K562 (cell line): ENCODE results near the gene NFS1. TPM values are rescaled to one million over a fixed set of nuclear protein-coding genes. Genes with fewer than 3 reads are reported as not detected.
A peak's percentile ranks its signal among the peaks of the same experiment; 100 is the strongest.

Source experiments
- ARID2 ChIP-seq: fragments of 450-650 bp; IDR thresholded peaks from 2 replicates; pipeline ENCODE4 v1.6.1; 2017; ENCODE audit warnings: antibody characterized with exemption, mild to moderate bottlenecking
- BRD4 ChIP-seq: fragments of 200-600 bp; sonication (generic); IDR thresholded peaks from 2 replicates; pipeline ENCODE4 v1.6.1; 2017; ENCODE audit warnings: inconsistent platforms
- CHD4 ChIP-seq: fragments of 200-600 bp; sonication (generic); IDR thresholded peaks from 3 replicates; pipeline ENCODE4 v1.6.1; 2012; ENCODE audit warnings: low read depth, mild to moderate bottlenecking, mixed read lengths, low read length, inconsistent platforms; ENCODE audit not compliant: insufficient read depth, insufficient replicate concordance, poor library complexity, severe bottlenecking
- ESRRA ChIP-seq: fragments of 450-650 bp; IDR thresholded peaks from 2 replicates; pipeline ENCODE4 v1.6.1; 2014; ENCODE audit warnings: low read depth, mild to moderate bottlenecking, moderate library complexity, borderline replicate concordance
- GATAD2B ChIP-seq: fragments of 450-650 bp; IDR thresholded peaks from 2 replicates; pipeline ENCODE4 v1.6.1; 2017; ENCODE audit warnings: mild to moderate bottlenecking, borderline replicate concordance
- NFE2L1 ChIP-seq: fragments of 450-650 bp; IDR thresholded peaks from 2 replicates; pipeline ENCODE4 v1.6.1; 2016; ENCODE audit warnings: missing genetic modification characterization, low read depth, mild to moderate bottlenecking, missing compliant biosample characterization, moderate library complexity, borderline replicate concordance
- PBX2 ChIP-seq, 2 experiments: IDR thresholded peaks in 1 of 2; conservative IDR thresholded peaks in 1 of 2; 2 replicates each; pipeline ENCODE4 v1.6.1; 2016; ENCODE audit warnings: low read depth in 2 of 2, mild to moderate bottlenecking in 1 of 2, missing compliant biosample characterization in 1 of 2, missing genetic modification characterization in 1 of 2, moderate library complexity in 1 of 2
- RUNX1 ChIP-seq: sonication (generic); IDR thresholded peaks from 2 replicates; pipeline ENCODE4 v1.6.1; 2016; ENCODE audit warnings: antibody characterized with exemption, low read depth
- THRA ChIP-seq: fragments of 450-650 bp; IDR thresholded peaks from 2 replicates; pipeline ENCODE4 v1.6.1; 2017; ENCODE audit warnings: mild to moderate bottlenecking, moderate library complexity
- ZBTB9 ChIP-seq: fragments of 450-650 bp; formaldehyde crosslinking; IDR thresholded peaks from 2 replicates; pipeline ENCODE4 v1.4.0; 2020; ENCODE audit warnings: mild to moderate bottlenecking, moderate library complexity
- ZNF395 ChIP-seq: fragments of 200-800 bp; sonication (Bioruptor generic); IDR thresholded peaks from 2 replicates; pipeline ENCODE4 v1.6.1; 2017; ENCODE audit warnings: missing genetic modification characterization, missing compliant biosample characterization
- polyA plus RNA-seq, 8 experiments: library from polyadenylated mRNA; depleted of rRNA in 4 of 8; stranded (reverse) in 5 of 8; unstranded in 3 of 8; fragments of >200 nt; fragmentation: Nextera tagmentation in 2 of 8; fragmentation: Illumina TruSeq in 1 of 8; extraction: Ambion mirVana in 2 of 8; extraction: Trizol in 1 of 8; gene quantifications; 2 replicates each; pipeline versions ENCODE4 v1.2.1 to v1.2.3, GENCODE V29; 2011 to 2014; ENCODE audit warnings: inconsistent platforms in 1 of 8, missing spikeins in 1 of 8
- total RNA-seq, 7 experiments: library from RNA; depleted of rRNA in 6 of 7; stranded (reverse); fragments of >200 nt in 6 of 7; fragmentation: Illumina TruSeq in 2 of 7; extraction: Trizol in 2 of 7; gene quantifications; 2 replicates each; pipeline versions ENCODE4 v1.2.1 to v1.2.3, GENCODE V29; 2011 to 2021; ENCODE audit warnings: low replicate concordance in 1 of 7
- TF ChIP-seq, protein P1 (sequence below): fragments of 250-450 bp; sonication (Bioruptor Pico); IDR thresholded peaks from 2 replicates; pipeline ENCODE4 v1.4.0; 2020; ENCODE audit warnings: mild to moderate bottlenecking, moderate library complexity, borderline replicate concordance
- TF ChIP-seq, protein P2 (sequence below): sonication (generic); formaldehyde crosslinking; IDR thresholded peaks from 2 replicates; pipeline ENCODE4 v1.8.0; 2022; ENCODE audit warnings: mild to moderate bottlenecking, missing genetic modification reagents

Gene NFS1
- total and polyA plus RNA-seq, 9 of the 15 experiments (the other 6 are each of a cell fraction or from before 2014, with no cell fraction given): 11.5 to 84.8 (median 47.1) TPM

DNA sequence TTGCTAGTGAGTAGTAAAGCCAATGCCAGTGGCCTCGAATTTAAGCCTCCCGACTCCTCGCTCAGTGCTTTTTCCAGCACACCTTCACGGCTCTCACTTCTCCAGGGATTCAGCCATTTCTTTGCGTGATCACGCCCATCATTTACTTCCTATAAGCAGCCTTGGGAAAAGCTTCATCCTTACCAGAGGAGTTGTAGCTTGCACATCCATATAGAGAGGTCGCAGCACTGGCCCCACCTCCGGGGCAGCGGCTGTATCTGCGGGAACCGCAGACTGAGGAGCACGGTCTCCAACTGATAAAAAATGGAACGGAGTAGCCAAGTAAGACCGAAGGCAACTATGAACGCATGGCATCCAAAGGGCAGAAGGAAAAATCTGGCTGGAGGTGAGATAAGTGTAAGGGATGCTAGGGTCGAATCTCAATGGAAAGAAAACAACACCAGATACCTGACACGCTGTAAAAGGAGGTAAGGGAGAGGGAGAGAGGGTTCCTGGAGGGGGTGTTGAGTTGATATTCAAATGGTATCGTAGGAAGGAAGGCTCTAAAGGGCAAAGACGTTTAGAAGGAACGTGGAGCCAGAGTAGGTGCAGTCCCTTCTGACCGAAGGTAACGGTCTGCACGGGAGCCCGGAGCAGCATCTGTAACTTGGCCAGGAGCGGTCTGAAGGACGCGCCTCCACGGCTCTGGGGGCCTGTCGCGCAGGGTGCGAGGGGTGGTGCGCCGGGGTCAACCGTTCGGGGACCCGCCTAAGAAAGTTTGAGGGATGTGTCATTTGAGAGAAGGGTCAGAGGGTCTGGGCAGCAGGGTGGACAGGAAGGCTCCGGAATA is 640 bp downstream of the NFS1 start (continued):
- no peak for TF ChIP-seq THRA
- no peak for TF ChIP-seq ESRRA
- no peak for TF ChIP-seq NFE2L1 (tag)
- no peak for TF ChIP-seq CHD4
- no peak for TF ChIP-seq GATAD2B
- no peak for TF ChIP-seq PBX2 (CRISPR knock-in tag; IDR thresholded peaks at IDR 0.05; ENCODE audit: low read depth)
- no peak for TF ChIP-seq PBX2 (tag; conservative IDR thresholded peaks at IDR 0.05; ENCODE audit: low read depth)
- no peak for TF ChIP-seq ZBTB9 (CRISPR knock-in tag)
- TF ChIP-seq, protein P1, sequence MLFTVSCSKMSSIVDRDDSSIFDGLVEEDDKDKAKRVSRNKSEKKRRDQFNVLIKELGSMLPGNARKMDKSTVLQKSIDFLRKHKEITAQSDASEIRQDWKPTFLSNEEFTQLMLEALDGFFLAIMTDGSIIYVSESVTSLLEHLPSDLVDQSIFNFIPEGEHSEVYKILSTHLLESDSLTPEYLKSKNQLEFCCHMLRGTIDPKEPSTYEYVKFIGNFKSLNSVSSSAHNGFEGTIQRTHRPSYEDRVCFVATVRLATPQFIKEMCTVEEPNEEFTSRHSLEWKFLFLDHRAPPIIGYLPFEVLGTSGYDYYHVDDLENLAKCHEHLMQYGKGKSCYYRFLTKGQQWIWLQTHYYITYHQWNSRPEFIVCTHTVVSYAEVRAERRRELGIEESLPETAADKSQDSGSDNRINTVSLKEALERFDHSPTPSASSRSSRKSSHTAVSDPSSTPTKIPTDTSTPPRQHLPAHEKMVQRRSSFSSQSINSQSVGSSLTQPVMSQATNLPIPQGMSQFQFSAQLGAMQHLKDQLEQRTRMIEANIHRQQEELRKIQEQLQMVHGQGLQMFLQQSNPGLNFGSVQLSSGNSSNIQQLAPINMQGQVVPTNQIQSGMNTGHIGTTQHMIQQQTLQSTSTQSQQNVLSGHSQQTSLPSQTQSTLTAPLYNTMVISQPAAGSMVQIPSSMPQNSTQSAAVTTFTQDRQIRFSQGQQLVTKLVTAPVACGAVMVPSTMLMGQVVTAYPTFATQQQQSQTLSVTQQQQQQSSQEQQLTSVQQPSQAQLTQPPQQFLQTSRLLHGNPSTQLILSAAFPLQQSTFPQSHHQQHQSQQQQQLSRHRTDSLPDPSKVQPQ (CRISPR knock-in tag): no peak
- TF ChIP-seq BRD4: no peak
- no peak for TF ChIP-seq RUNX1
- no peak for TF ChIP-seq ARID2
- TF ChIP-seq ZNF395 (CRISPR knock-in tag): no peak
- TF ChIP-seq, protein P2, sequence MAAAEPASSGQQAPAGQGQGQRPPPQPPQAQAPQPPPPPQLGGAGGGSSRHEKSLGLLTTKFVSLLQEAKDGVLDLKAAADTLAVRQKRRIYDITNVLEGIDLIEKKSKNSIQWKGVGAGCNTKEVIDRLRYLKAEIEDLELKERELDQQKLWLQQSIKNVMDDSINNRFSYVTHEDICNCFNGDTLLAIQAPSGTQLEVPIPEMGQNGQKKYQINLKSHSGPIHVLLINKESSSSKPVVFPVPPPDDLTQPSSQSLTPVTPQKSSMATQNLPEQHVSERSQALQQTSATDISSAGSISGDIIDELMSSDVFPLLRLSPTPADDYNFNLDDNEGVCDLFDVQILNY (CRISPR knock-in tag): peak; percentile 7; the same call in 1 of the 2 replicates
